NCI-H2196 treated with DMSO at 0.1 percent for 48 hours (cell line): ENCODE results near the gene GSE1.
A peak's percentile ranks its signal among the peaks of the same experiment; 100 is the strongest.

Experiments
- DNase-seq: peaks from one replicate; lab custom pipeline; 2025; ENCODE audit not compliant: unreplicated experiment; lab: John Stamatoyannopoulos, UW

The GSE1 gene

GRCh38 chr16:85612801-85613603 is at the start of gene GSE1:
GSE1 (plus strand) TSS chr16:85613322; CDS start chr16:85613392, 70 bp downstream.
- DNase-seq = peak; percentile 73

- no peak for DNase-seq
Observed at GRCh38 chr16:85563515-85564276, 49.4 kb upstream of the GSE1 start.

GRCh38 chr16:85564277-85565051 is 48.7 kb upstream of the GSE1 start:
- no peak for DNase-seq

- no peak for DNase-seq
Observed at GRCh38 chr16:85565340-85565739, 47.8 kb upstream of the GSE1 start.

- no peak for DNase-seq
Observed at GRCh38 chr16:85565801-85566526, 47.2 kb upstream of the GSE1 start.

GRCh38 chr16:85566561-85567100 is 46.5 kb upstream of the GSE1 start:
- no peak for DNase-seq

- no peak for DNase-seq
Observed at GRCh38 chr16:85567101-85567866, 45.8 kb upstream of the GSE1 start.

GRCh38 chr16:85567935-85568334 is 45.2 kb upstream of the GSE1 start:
- no peak for DNase-seq

GRCh38 chr16:85568519-85568918 is 44.6 kb upstream of the GSE1 start:
- no peak for DNase-seq

GRCh38 chr16:85569039-85569614 is 44.0 kb upstream of the GSE1 start:
- DNase-seq = no peak

- DNase-seq = peak; percentile 87
Observed at GRCh38 chr16:85569615-85570212, 43.4 kb upstream of the GSE1 start.

GRCh38 chr16:85570213-85570734 is 42.8 kb upstream of the GSE1 start:
- no peak for DNase-seq

- DNase-seq = no peak
Observed at GRCh38 chr16:85570735-85571562, 42.2 kb upstream of the GSE1 start.

GRCh38 chr16:85571563-85571812 is 41.6 kb upstream of the GSE1 start:
- DNase-seq = no peak

- no peak for DNase-seq
Observed at GRCh38 chr16:85571813-85572619, 41.1 kb upstream of the GSE1 start.

- DNase-seq = no peak
Observed at GRCh38 chr16:85573045-85573695, 40.0 kb upstream of the GSE1 start.
